ENCODE data around the gene MYLIP.

GRCh38 chr6:16180696-16181438 is 52.0 kb downstream of the MYLIP start:
- TF ChIP-seq CTCF (IDR thresholded peaks at IDR 0.05) (no peak), POLR2A (IDR thresholded peaks at IDR 0.05) (no peak)
